Stomach smooth muscle (tissue), 2 donors: ENCODE results near the gene ATAD3B.
"Not testable (repeated sequence)": the region's sequence is repeated elsewhere in the genome, so short reads cannot be mapped to it uniquely, and the experiment has no call there.

Experiments used
- H3K27ac ChIP-seq: one replicate; pipeline ENCODE4 v1.7.0; 2013; ENCODE audit warnings: mild to moderate bottlenecking, low read length, inconsistent platforms
- H3K27me3 ChIP-seq, 2 donors: one replicate each; pipeline ENCODE4 v1.7.0; 2013; ENCODE audit warnings: low read length in 2 of 2; ENCODE audit not compliant: insufficient read depth in 2 of 2, control insufficient read depth in 1 of 2
- H3K36me3 ChIP-seq, 2 donors: one replicate each; pipeline ENCODE4 v1.7.0; 2013; ENCODE audit warnings: low read length in 2 of 2; ENCODE audit not compliant: control insufficient read depth in 2 of 2, insufficient read depth in 2 of 2
- H3K4me1 ChIP-seq: one replicate; pipeline ENCODE4 v1.7.0; 2013; ENCODE audit warnings: low read length; ENCODE audit not compliant: control insufficient read depth, insufficient read depth
- H3K4me3 ChIP-seq, 2 donors: one replicate each; pipeline ENCODE4 v1.7.0; 2013; ENCODE audit warnings: low read length in 2 of 2
- H3K9ac ChIP-seq, 2 donors: one replicate each; pipeline ENCODE4 v1.7.0; 2013; ENCODE audit warnings: low read length in 2 of 2, mild to moderate bottlenecking in 1 of 2
- H3K9me3 ChIP-seq, 2 donors: one replicate each; pipeline ENCODE4 v1.7.0; 2013; ENCODE audit warnings: low read length in 2 of 2; ENCODE audit not compliant: control insufficient read depth in 2 of 2
- donor health status: healthy.
- donor health status: Pancreatic carcinoma.

The ATAD3B gene

DNA sequence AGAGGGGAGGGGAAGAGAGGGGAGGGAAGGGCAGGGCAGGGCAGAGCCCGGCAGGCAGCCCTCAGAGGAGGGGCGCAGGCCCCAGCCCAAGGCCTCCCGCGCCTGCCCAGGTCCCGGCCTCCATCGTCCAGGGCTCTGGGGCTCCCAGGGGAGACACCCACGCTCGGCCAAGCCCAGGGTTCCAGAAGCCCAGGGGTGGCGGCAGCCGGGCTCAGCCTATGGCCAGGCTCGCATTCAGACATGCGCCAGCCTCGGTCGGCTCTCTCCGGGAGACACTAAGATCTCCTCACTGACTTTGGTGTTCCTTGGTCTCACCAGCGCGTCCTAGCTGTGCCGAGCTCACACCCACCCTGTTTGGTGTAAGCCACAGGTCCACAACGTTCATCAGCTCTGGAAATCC, 43.4 kb upstream of the ATAD3B start:
- no peak overlapping the region for H3K4me3 ChIP-seq
- H3K4me1 ChIP-seq: peaks cover 38% of the 10 kb centered on the region
- H3K27ac ChIP-seq: no peak overlapping the region
- no peaks in the 10 kb centered on the region for H3K9me3 ChIP-seq
- no peaks in the 10 kb centered on the region for H3K36me3 ChIP-seq
- no peaks in the 10 kb centered on the region for H3K27me3 ChIP-seq
- no peak overlapping the region for H3K9ac ChIP-seq

DNA sequence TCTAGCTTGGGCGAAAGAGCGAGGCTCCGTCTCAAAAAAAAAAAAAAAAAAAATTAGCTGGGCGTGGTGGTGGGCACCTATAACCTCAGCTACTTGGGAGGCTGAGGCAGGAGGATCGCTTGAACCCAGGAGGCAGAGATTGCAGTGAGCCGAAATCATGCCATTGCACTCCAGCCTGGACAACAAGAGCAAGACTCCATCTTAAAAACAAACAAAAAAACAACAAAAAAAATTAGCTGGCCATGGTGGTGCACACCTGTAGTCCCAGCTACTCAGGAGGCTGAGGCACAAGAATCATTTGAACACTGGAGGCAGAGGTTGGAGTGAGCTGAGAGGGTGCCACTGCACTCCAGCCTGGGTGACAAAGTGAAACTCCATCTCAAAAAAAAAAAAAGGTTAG, 42.6 kb upstream of the ATAD3B start:
- not testable (repeated sequence) for H3K9ac ChIP-seq, H3K36me3 ChIP-seq, H3K4me3 ChIP-seq, H3K9me3 ChIP-seq, H3K27me3 ChIP-seq, H3K27ac ChIP-seq
- peaks cover 45% of the 10 kb centered on the region for H3K4me1 ChIP-seq

DNA sequence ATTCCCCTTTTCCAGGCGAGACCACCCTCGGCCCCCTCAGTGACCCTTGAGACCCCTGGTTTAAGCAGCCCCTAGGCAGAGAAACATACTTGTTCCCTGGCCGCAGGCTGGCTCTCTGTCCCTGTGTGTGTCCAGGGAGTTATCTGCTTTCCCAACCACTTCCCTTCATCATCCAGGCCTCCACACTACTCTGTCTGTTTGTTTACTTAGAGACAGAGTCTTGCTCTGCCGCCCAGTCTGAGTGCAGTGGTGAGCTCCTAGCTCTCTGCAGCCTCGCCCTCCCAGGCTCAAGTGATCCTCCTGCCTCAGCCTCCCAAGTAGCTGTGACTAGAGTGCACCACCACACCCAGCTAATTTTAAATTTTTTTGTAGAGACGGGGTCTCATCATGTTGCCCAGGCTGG, 41.9 kb upstream of the ATAD3B start:
- peak overlapping the region in 1 of 2 donors; percentile 22 for H3K4me3 ChIP-seq
- no peaks in the 10 kb centered on the region for H3K36me3 ChIP-seq
- peak overlapping the region in 1 of 2 donors; percentile 63 for H3K9ac ChIP-seq
- no peaks in the 10 kb centered on the region for H3K27me3 ChIP-seq
- H3K9me3 ChIP-seq: no peaks in the 10 kb centered on the region
- H3K4me1 ChIP-seq: peaks cover 52% of the 10 kb centered on the region
- H3K27ac ChIP-seq: peak overlapping the region; percentile 99

DNA sequence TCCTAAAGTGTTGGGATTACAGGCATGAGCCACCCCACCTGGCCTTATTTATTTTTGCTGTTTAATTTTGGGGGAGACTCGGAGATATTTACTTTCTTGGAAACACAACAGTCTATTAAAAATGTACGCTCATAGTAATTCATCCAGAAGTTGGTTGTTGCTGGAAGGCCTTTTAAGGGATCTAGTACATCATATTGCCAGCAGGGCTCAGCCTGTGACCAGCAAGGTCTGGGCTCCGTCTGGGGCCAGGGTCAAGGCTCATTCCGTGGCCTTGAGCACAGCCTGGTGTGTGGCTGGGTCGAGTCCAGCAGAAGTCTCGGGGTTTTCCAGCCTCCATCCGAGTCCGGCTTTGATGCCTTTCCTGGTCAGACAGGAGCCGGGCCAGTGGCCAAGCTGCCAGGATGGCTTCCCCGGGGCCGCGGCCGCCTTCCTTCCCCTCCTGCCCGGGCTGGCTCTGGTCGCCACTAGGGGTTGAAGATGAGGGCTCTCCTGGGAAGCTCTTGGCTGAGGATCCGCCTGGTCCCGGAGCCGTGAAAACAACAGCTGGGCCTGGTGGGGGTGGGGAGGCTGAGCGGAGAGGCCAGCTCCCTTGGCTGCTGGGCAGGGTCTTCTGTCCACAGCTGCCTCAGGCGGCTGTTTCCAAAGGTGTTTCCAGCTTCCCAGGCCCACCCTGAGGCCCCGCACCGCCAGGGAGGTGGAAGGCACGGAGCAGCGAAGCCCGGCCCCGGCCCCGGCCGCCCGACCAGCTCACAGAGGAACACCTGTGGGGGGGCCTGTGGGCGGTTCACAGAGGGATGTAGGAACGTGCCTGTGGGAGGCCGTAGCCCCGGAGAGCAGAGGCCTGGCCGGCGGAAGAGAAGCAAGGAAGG, 41.2 kb upstream of the ATAD3B start:
- Histone ChIP-seq H3K4me1 (peaks cover 59% of the 10 kb centered on the region), H3K9ac (peak overlapping the region; percentile 63 to 64), H3K27ac (peak overlapping the region; percentile 99), H3K4me3 (peak overlapping the region in 1 of 2 donors; percentile 44), H3K27me3 (no peaks in the 10 kb centered on the region), H3K36me3 (no peaks in the 10 kb centered on the region), H3K9me3 (no peaks in the 10 kb centered on the region)

DNA sequence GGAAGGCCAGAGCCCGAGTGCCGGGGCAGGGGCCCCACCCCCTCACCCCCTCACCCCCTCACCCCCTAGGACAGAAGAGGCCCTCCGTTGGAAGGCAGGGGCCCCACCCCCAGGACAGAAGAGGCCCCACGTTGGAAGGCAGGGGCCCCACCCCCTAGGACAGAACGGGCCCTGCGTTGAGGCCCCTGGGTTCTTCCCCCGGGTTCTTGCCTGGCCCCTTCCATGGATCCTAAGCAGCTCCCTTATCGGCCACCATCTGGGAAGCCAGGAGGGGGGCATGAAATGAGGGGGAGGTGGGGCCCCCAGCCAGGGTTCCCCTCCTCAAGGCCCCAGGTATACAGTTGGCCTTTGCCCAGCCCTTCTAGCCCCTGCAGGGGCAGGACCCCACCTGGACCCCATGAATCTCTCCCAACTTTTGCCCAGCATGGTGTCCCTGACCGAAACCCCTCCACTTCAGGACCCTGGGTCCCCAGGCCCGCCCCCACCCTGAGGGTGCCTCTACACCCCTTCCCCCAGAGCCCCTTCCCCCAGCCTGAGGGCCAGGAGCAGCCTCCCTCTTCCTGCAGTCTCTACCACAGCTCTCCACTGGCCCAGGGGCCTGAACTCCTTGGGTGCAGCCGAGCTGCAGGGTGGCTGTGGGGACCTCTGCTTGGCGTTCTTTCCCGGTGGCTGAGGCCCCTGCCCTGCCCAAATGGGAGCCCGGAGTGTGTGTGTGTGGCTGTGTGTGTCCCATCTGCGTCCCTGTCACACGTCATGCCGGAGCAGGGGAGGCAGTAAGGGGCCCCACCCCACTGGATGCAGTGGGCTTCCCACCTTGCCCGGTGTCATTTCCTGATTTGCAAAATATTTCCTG, 40.3 kb upstream of the ATAD3B start:
- no peaks in the 10 kb centered on the region for H3K36me3 ChIP-seq
- H3K27me3 ChIP-seq: no peaks in the 10 kb centered on the region
- no peak overlapping the region for H3K4me3 ChIP-seq
- peaks cover 65% of the 10 kb centered on the region for H3K4me1 ChIP-seq
- H3K9ac ChIP-seq: peak overlapping the region; percentile 51 to 63
- peak overlapping the region; percentile 99 for H3K27ac ChIP-seq
- H3K9me3 ChIP-seq: no peaks in the 10 kb centered on the region

DNA sequence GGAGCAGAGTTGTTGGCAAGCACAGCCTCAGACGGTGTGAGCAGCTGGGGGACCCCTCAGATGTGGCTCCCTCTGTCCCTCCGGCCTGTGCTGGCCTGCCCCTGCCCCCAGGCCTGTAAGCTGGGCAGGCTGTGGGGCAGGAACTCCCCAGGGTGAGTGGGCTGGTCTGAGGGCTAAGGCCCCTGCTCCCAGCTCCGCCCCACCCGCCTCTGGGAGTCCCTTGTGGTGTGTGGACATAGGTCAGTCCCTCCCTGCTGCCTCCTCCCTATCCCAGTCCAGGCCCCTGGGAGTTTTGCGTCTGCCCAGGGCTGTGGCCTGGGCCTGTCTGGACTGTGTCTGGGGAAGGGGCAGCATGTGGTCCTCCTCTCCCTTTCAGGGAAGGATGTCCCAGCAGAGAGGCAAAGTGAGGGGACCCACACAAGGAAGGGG, 39.7 kb upstream of the ATAD3B start:
- Histone ChIP-seq H3K9me3 (no peaks in the 10 kb centered on the region), H3K9ac (peak overlapping the region; percentile 51 to 63), H3K27me3 (no peaks in the 10 kb centered on the region), H3K4me3 (no peak overlapping the region), H3K27ac (peak overlapping the region; percentile 99), H3K4me1 (peaks cover 72% of the 10 kb centered on the region), H3K36me3 (no peaks in the 10 kb centered on the region)

DNA sequence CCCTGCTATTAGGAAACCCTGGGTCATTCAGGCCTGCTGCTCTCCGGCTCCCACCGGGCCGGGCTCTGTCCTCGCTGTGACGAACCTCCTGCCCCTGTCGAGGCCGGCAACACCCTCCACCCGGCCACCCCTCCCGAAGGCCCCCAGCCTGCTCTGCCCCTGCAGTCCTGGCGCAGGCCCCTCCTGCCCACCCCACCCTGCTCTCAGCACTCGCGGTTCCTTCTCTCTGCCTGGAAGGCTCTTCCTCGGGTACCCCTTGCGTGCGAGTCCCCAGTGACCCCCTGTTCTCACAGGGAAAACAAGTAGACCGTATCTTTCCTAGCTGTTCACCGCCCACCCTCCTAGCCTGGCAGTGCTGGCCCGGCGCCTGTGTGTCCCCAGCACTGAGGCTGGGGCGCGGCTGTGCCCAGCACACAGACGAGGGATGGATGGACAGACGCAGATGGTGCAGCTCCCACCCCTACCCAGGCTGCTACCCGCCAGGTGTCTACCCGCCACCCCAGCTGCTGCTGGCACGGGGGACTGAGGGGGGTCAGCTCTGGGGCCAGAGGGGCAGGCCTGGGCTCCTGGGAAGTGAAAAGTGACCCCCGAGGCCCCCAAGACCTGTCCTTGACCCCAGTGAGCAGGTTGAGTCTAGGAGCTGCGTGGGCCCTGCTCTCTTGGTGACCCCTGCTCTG, 39.2 kb upstream of the ATAD3B start:
- peak overlapping the region; percentile 51 to 63 for H3K9ac ChIP-seq
- no peaks in the 10 kb centered on the region for H3K27me3 ChIP-seq
- H3K4me1 ChIP-seq: peaks cover 77% of the 10 kb centered on the region

DNA sequence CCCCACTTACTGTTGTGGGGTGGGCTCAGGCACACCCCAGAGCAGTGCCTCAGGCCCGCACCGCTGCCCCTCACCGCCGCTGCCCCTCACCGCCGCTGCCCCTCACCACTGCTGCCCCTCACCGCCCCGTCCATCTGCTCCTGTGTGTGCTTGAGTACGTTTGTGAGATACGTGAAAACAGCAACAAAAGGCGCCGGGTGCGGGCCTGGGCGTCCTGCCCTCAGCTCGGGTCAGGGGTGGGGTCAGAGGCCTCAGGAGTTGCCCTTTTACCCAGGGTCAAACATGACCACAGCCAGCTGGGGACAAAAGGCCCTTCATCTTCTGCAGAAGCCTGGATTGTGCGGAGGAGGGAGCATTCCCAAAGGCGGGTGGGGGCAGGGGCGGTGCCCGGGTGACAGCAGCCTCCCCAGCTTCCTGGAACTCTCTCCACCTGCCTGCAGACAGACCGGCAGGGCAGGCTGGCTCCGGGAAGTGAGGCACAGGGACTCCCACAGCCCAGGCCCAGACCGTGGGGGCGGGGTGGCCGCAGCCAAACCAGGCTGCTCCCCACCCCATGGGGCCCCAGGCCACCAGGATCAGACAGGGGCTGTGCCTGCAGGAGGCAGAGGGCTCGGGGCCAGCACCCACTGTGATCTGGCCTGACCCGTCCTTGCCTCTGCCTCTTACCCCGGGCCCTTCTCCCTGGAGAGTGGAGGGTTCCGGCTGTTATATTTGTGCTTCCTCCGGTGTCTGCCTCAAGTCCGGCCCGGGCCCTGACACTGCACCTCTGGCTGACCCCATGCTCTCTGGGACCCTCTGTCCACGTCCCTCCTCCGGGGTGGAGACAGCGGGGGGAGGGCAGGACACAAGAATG, 38.4 kb upstream of the ATAD3B start:
- peak overlapping the region; percentile 99 for H3K27ac ChIP-seq
- no peaks in the 10 kb centered on the region for H3K36me3 ChIP-seq
- peak overlapping the region; percentile 69 to 82 for H3K9ac ChIP-seq
- H3K4me3 ChIP-seq: peak overlapping the region; percentile 45 to 78
- H3K9me3 ChIP-seq: no peaks in the 10 kb centered on the region
- no peaks in the 10 kb centered on the region for H3K27me3 ChIP-seq
- peaks cover 85% of the 10 kb centered on the region for H3K4me1 ChIP-seq

More for the DNA sequence above, 39.2 kb upstream of the ATAD3B start:
- no peaks in the 10 kb centered on the region for H3K9me3 ChIP-seq
- H3K36me3 ChIP-seq: no peaks in the 10 kb centered on the region
- no peak overlapping the region for H3K4me3 ChIP-seq
- H3K27ac ChIP-seq: peak overlapping the region; percentile 99

DNA sequence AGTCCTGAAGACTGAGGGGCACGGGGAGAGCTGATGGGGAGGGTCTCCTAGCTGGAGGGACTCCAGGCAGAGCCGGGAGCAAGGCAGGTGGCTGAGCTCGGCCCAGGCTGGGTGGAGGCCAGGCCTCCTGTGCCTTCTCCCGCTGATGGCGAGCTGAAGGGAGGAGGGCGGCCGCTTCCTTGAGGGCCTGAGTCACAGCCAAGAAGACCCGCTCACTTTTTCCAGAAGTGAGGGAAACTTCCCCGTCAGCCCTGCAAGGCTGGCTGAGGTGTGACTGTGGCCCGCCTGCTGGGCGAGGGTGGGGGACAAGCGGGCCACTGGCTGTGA, 37.8 kb upstream of the ATAD3B start:
- no peaks in the 10 kb centered on the region for H3K9me3 ChIP-seq
- H3K4me1 ChIP-seq: peaks cover 86% of the 10 kb centered on the region
- H3K36me3 ChIP-seq: no peaks in the 10 kb centered on the region
- H3K9ac ChIP-seq: peak overlapping the region; percentile 69 to 82
- H3K27ac ChIP-seq: peak overlapping the region; percentile 99
- H3K27me3 ChIP-seq: no peaks in the 10 kb centered on the region
- H3K4me3 ChIP-seq: peak overlapping the region; percentile 62 to 78
